HG03565 (cell line): ENCODE data around the gene SCYGR1.
"Not testable (repeated sequence)": the region's sequence is repeated elsewhere in the genome, so short reads cannot be mapped to it uniquely, and the experiment has no call there.

Experiments
- ATAC-seq: cut with Tn5 transposase; IDR thresholded peaks from one replicate; pipeline ENCODE4 v1.9.1; 2021; ENCODE audit warnings: mild to moderate bottlenecking, moderate library complexity; ENCODE audit not compliant: unreplicated experiment

SCYGR1 gene

GRCh38 chr2:227404585-227405271, 17.0 kb upstream of the SCYGR1 start:
- ATAC-seq: no peak

- no peak for ATAC-seq
These were observed 15.2 kb upstream of the SCYGR1 start for GRCh38 chr2:227402959-227403358.

- no peak for ATAC-seq
These were observed 14.6 kb upstream of the SCYGR1 start for GRCh38 chr2:227402321-227402720.

- ATAC-seq: no peak
These were observed 13.8 kb upstream of the SCYGR1 start for GRCh38 chr2:227401550-227401949.

GRCh38 chr2:227398684-227399670, 11.2 kb upstream of the SCYGR1 start:
- no peak for ATAC-seq

- ATAC-seq: no peak
These were observed 9.8 kb upstream of the SCYGR1 start for GRCh38 chr2:227397562-227397961.

- no peak for ATAC-seq
These were observed 7.8 kb upstream of the SCYGR1 start for GRCh38 chr2:227395556-227395955.

GRCh38 chr2:227394401-227394800, 6.7 kb upstream of the SCYGR1 start:
- ATAC-seq: no peak

GRCh38 chr2:227390468-227391256, 2.9 kb upstream of the SCYGR1 start:
- no peak for ATAC-seq

GRCh38 chr2:227389661-227390060, 1.9 kb upstream of the SCYGR1 start:
- no peak for ATAC-seq

- no peak for ATAC-seq
These were observed 1.5 kb upstream of the SCYGR1 start for GRCh38 chr2:227389231-227389630.

- no peak for ATAC-seq
These were observed 825 bp upstream of the SCYGR1 start for GRCh38 chr2:227388537-227389011.

- ATAC-seq: no peak
These were observed 1.1 kb downstream of the SCYGR1 start for GRCh38 chr2:227386630-227387029.

- no peak for ATAC-seq
These were observed 4.1 kb downstream of the SCYGR1 start for GRCh38 chr2:227383686-227384085.

- ATAC-seq: not testable (repeated sequence)
These were observed 5.4 kb downstream of the SCYGR1 start for GRCh38 chr2:227382241-227382835.

GRCh38 chr2:227379095-227379494, 8.7 kb downstream of the SCYGR1 start, which contains the start of gene TM4SF20:
TM4SF20 (minus strand) TSS chr2:227379306; CDS start chr2:227379268, 38 bp downstream.
- no peak for ATAC-seq

GRCh38 chr2:227378371-227378782, 9.4 kb downstream of the SCYGR1 start:
- ATAC-seq: no peak

- ATAC-seq: no peak
These were observed 10.0 kb downstream of the SCYGR1 start for GRCh38 chr2:227377467-227378351.

GRCh38 chr2:227376656-227377396, 10.9 kb downstream of the SCYGR1 start:
- ATAC-seq: no peak
